Right atrium auricular region (tissue), 2 donors: ENCODE results near the gene GRHL3. TPM values are rescaled to one million over a fixed set of nuclear protein-coding genes. Genes with fewer than 3 reads are reported as not detected.

Experiments
- DNase-seq: peaks from one replicate; pipeline ENCODE4 v3.0.0-alpha.2; 2019; ENCODE audit warnings: low spot score
- H3K27ac ChIP-seq, 2 donors: fragments of 200-600 bp; sonication (generic); 1 replicate in 1 of 2; 2 replicates in 1 of 2; pipeline ENCODE4 v1.5.1; 2016 to 2019
- H3K27me3 ChIP-seq, 2 donors: fragments of 200-600 bp; sonication (generic); one replicate each; pipeline versions ENCODE4 v1.5.1 to v1.6.0; 2017 to 2019
- H3K36me3 ChIP-seq: fragments of 200-600 bp; sonication (generic); one replicate; pipeline ENCODE4 v1.5.1; 2016
- H3K4me1 ChIP-seq, 2 donors: fragments of 200-600 bp; sonication (generic); one replicate each; pipeline versions ENCODE4 v1.5.1 to v1.6.0; 2017 to 2019
- H3K4me3 ChIP-seq, 2 donors: fragments of 200-600 bp; sonication (generic); 1 replicate in 1 of 2; 2 replicates in 1 of 2; pipeline ENCODE4 v1.5.1; 2017 to 2019; ENCODE audit warnings: mild to moderate bottlenecking in 1 of 2, moderate library complexity in 1 of 2
- H3K9me3 ChIP-seq, 2 donors: fragments of 200-600 bp; sonication (generic); one replicate each; pipeline ENCODE4 v1.5.1; 2019
- total RNA-seq, 2 donors: library from RNA; depleted of rRNA; stranded (reverse); fragments of >200 nt; gene quantifications; one replicate each; pipeline ENCODE4 v1.1.0, GENCODE V29; 2016
- TF ChIP-seq, protein P1 (sequence below), 2 donors: fragments of 200-600 bp; sonication (generic); IDR thresholded peaks; one replicate each; pipeline ENCODE4 v1.5.1; 2019; ENCODE audit warnings: antibody characterized with exemption in 2 of 2

GRHL3 gene
- total RNA-seq, 2 donors from 2014 or later: 0.24 TPM; not detected in 1

DNA sequence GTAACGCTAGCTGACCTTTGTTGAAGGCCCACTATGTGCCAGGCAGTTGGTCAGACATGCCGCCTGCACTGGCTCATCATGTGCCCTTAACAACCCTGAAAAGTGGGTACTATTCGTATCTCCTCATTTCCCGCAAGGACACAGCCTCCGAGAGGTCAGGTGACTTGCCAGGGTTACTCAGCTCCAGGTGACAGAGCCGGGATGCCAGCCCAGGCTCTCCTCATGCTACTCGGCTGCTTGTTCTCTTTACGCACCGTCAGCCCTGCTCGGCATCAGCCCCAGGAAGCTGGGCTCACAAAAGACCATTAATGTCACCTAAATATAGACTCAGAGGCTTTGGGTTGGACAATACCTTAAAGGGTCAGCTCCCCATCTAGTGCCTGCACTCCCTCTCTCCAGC, 29.0 kb downstream of the GRHL3 start:
- Histone ChIP-seq H3K36me3 (no peaks in the 10 kb centered on the region), H3K4me1 (peaks cover 0 to 10% of the 10 kb centered on the region in 2 donors), H3K27me3 (no peaks in the 10 kb centered on the region), H3K9me3 (no peaks in the 10 kb centered on the region), H3K4me3 (no peak overlapping the region), H3K27ac (no peak overlapping the region)
- no peak for DNase-seq
- TF ChIP-seq, protein P1, sequence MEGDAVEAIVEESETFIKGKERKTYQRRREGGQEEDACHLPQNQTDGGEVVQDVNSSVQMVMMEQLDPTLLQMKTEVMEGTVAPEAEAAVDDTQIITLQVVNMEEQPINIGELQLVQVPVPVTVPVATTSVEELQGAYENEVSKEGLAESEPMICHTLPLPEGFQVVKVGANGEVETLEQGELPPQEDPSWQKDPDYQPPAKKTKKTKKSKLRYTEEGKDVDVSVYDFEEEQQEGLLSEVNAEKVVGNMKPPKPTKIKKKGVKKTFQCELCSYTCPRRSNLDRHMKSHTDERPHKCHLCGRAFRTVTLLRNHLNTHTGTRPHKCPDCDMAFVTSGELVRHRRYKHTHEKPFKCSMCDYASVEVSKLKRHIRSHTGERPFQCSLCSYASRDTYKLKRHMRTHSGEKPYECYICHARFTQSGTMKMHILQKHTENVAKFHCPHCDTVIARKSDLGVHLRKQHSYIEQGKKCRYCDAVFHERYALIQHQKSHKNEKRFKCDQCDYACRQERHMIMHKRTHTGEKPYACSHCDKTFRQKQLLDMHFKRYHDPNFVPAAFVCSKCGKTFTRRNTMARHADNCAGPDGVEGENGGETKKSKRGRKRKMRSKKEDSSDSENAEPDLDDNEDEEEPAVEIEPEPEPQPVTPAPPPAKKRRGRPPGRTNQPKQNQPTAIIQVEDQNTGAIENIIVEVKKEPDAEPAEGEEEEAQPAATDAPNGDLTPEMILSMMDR (IDR thresholded peaks at IDR 0.05): no peak

DNA sequence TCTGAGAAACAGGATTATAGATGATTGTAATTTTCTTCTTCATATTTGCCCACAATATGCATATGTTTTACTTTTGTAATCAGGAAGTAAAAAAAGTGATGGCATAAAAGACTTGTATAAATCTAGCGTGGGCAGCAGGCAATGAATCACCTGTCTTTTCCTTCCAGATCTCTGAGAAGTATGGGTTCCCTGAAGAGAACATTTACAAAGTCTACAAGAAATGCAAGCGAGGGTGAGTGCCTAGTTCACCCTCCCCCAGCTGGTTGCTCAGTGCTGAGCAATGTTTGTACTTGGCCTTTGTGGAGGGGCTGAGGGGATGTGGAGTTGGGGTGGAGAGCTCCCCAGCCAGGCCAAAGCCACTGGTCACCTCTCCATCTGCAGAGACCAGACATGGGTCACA, 30.7 kb downstream of the GRHL3 start:
- no peak for DNase-seq
- TF ChIP-seq, protein P1 (IDR thresholded peaks at IDR 0.05): no peak

DNA sequence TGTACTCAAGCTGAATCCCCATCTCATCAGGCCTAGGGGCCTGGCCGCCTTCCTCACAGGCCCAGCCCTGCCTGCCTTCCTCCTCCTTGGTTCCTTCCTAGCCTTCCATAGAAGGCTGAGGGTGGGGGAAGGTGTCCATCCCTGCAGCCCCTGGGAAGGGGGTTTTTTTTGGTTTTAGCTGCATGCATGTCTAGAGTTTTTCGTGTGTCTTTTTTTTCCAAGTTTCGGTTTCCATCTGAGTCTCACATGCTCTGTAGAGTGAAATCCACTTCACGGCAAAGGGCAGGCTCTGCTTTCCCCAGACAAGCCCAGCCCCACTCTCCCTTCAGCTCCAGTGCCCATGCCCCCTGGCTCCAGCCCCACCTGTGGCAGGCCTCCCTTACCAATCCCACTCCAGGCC, 32.1 kb downstream of the GRHL3 start:
- no peak for DNase-seq
- Histone ChIP-seq H3K9me3 (no peaks in the 10 kb centered on the region), H3K27me3 (no peaks in the 10 kb centered on the region), H3K4me3 (no peak overlapping the region), H3K4me1 (peaks cover 0 to 10% of the 10 kb centered on the region in 2 donors), H3K36me3 (no peaks in the 10 kb centered on the region), H3K27ac (no peak overlapping the region)
- TF ChIP-seq, protein P1 (IDR thresholded peaks at IDR 0.05): no peak

More for the DNA sequence above, 30.7 kb downstream of the GRHL3 start:
- H3K4me3 ChIP-seq: no peak overlapping the region
- no peaks in the 10 kb centered on the region for H3K27me3 ChIP-seq
- no peaks in the 10 kb centered on the region for H3K9me3 ChIP-seq
- H3K27ac ChIP-seq: no peak overlapping the region
- peaks cover 0 to 10% of the 10 kb centered on the region in 2 donors for H3K4me1 ChIP-seq
- no peaks in the 10 kb centered on the region for H3K36me3 ChIP-seq

DNA sequence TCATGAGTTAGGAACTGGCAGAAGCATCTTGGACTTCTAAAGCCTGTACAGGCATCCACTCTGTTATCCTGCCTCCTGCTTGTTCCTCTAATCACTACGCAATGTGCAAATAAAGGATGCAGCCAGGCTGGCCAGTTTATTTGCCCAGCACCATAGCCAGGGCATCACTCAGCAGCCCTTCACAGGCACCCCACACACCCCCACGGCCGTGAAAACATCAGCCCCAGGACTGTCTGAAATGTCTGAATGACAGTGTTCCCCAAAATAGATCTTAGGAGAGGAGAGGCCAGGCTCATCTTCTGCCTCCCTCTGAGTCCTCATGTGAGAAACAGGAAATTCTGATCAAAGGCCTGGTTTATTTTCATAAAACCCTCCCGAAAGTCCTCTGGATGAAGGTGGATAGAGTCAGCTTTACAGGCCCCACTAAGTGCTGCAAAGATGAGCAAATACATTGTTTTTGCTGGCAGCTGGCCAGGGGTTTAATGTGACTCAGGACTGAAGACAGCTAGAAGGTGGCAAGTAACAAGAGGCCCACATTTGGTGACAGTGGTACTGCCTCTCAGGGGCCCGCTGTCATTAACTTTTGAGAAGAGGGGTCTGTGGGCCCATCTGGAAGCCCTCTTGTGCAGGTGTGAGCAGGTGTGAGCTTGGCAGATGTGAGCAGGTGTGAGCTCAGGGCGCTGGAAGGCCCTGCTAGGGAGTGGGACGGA, 32.9 kb downstream of the GRHL3 start:
- H3K36me3 ChIP-seq: no peaks in the 10 kb centered on the region
- H3K4me3 ChIP-seq: no peak overlapping the region
- TF ChIP-seq, protein P1 (IDR thresholded peaks at IDR 0.05): no peak
- no peak overlapping the region for H3K27ac ChIP-seq
- no peaks in the 10 kb centered on the region for H3K27me3 ChIP-seq
- H3K9me3 ChIP-seq: no peaks in the 10 kb centered on the region
- DNase-seq: no peak
- H3K4me1 ChIP-seq: peaks cover 0 to 10% of the 10 kb centered on the region in 2 donors

DNA sequence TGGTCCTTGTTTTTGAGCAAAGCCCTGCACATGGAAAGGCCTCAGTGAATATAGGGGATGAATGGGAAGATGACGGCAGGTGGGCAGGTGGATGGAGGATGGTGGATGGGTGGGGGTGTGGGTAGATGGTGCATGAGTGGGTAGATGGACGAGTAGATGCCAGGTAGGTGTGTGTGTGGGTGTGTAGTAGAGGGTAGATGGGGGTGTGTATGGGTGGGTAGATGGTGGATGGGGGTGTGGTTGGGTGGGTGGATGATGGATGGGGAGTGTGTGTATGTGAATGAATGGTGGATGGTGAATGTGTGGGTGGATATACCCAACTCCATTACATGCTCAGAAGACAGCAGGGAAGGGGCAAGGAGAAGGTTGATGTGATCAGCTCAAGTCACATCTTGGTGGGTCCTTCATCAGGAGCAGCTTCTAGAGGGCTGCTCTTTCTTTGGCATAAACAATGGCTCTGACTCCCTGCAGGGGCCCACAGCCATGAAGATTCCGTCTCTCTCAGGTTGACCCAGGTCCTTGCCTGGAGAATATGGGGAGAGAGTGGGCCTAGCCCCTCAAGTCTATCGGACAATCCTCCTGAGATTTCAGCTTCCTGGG, 34.2 kb downstream of the GRHL3 start:
- H3K4me1 ChIP-seq: peaks cover 0 to 10% of the 10 kb centered on the region in 2 donors
- no peaks in the 10 kb centered on the region for H3K9me3 ChIP-seq
- TF ChIP-seq, protein P1 (IDR thresholded peaks at IDR 0.05): no peak
- H3K27me3 ChIP-seq: no peaks in the 10 kb centered on the region
- no peaks in the 10 kb centered on the region for H3K36me3 ChIP-seq
- no peak for DNase-seq
- no peak overlapping the region for H3K4me3 ChIP-seq
- no peak overlapping the region for H3K27ac ChIP-seq
